Tibial nerve (tissue), 4 donors: ENCODE data around the gene STARD13.
A peak's percentile ranks its signal among the peaks of the same experiment; 100 is the strongest.

Source experiments
- CTCF ChIP-seq, 5 experiments: fragments of 200-600 bp in 3 of 5; fragments of 450-650 bp in 2 of 5; sonication (generic) in 3 of 5; IDR thresholded peaks; one replicate each; pipeline ENCODE4 v1.5.1; 2016 to 2019; ENCODE audit warnings: antibody characterized with exemption in 5 of 5, mild to moderate bottlenecking in 3 of 5, moderate library complexity in 2 of 5
- EP300 ChIP-seq, 2 donors: sonication (generic); formaldehyde crosslinking; IDR thresholded peaks; one replicate each; pipeline ENCODE4 v1.6.1; 2017; ENCODE audit warnings: antibody characterized with exemption in 2 of 2, mild to moderate bottlenecking in 1 of 2
- POLR2A ChIP-seq, 2 donors: fragments of 450-650 bp; IDR thresholded peaks; one replicate each; pipeline ENCODE4 v1.6.1; 2017; ENCODE audit warnings: antibody characterized with exemption in 2 of 2, mild to moderate bottlenecking in 2 of 2, moderate library complexity in 2 of 2

GRCh38 chr13:33204130-33204927, 81.2 kb downstream of the STARD13 start:
- peak in 1 of 2 donors; percentile 78 for TF ChIP-seq EP300 (IDR thresholded peaks at IDR 0.05)
- TF ChIP-seq POLR2A (IDR thresholded peaks at IDR 0.05): no peak
- no peak for TF ChIP-seq CTCF (IDR thresholded peaks at IDR 0.05)
